NCI-H446 treated with DMSO at 0.1 percent for 48 hours (cell line): Measurements from ENCODE around the gene NPM3.
A peak's percentile ranks its signal among the peaks of the same experiment; 100 is the strongest.

Experiments used
- DNase-seq: peaks from one replicate; lab custom pipeline; 2025; lab: John Stamatoyannopoulos, UW

The NPM3 gene, protein sequence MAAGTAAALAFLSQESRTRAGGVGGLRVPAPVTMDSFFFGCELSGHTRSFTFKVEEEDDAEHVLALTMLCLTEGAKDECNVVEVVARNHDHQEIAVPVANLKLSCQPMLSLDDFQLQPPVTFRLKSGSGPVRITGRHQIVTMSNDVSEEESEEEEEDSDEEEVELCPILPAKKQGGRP

GRCh38 chr10:101782811-101783735 is at the start of gene NPM3:
NPM3 (minus strand) TSS chr10:101783446; CDS start chr10:101783390, 56 bp downstream.
- no peak for DNase-seq

DNA sequence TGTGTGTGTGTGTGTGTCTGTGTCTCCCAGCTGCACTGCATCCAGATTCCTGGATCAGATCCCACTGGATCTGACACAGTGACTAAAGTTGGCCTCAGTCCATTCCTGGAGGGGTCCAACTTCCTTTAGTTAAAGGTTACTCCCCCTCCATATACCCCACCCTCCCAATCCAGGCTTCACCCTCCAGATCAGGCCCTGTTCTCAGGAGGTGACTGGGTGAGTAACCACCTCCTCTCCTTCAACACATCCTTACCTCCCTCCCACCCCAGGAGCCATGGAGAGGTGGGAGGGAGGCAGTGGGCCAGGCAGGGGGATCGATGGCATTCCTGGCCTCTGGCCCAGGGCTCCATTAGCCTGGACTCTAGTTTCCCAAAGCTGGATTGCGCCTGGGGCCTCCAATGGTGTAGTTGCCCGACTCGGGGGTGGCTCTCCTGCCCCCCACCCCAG is 49.1 kb upstream of the NPM3 start:
- peak; percentile 1 for DNase-seq

GRCh38 chr10:101831169-101831811 is 48.0 kb upstream of the NPM3 start:
- DNase-seq, result no peak

GRCh38 chr10:101830322-101831168 is 47.3 kb upstream of the NPM3 start:
- DNase-seq, result no peak

- DNase-seq, result no peak
Observed at GRCh38 chr10:101829561-101830315, 46.5 kb upstream of the NPM3 start.

GRCh38 chr10:101828766-101829551 is 45.7 kb upstream of the NPM3 start:
- DNase-seq, result no peak

DNA sequence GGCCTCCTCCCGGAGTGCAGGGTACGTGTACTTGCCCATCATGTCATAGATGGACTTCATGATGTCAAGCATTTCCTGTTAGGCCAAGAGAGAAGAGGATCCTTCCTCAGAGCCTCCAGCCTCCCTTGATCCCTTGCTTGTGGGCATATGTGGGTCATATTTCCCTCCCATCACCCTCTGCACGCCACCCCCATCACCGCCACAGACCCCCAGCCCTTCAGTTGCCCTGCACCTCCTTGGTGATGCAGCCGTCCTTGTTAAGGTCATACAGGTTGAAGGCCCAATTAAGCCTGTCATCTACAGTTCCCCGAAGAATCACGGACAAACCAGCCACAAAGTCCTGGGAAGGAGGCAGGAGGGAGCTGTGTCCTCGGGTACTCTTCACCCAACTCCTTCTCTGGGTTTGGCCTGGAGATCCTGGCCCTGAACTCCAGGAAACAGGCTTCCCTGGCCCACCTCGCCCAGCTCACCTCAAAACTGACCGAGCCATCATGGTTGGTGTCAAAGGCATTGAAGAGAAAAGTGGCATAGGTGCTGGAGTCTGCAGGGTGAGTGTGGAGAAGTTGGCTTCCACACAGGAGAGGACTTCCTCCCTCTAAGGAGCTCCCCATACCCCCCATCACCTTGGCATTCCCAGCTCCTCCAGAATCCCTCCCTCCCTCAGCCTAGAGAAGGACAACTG is 44.8 kb upstream of the NPM3 start:
- no peak for DNase-seq

DNA sequence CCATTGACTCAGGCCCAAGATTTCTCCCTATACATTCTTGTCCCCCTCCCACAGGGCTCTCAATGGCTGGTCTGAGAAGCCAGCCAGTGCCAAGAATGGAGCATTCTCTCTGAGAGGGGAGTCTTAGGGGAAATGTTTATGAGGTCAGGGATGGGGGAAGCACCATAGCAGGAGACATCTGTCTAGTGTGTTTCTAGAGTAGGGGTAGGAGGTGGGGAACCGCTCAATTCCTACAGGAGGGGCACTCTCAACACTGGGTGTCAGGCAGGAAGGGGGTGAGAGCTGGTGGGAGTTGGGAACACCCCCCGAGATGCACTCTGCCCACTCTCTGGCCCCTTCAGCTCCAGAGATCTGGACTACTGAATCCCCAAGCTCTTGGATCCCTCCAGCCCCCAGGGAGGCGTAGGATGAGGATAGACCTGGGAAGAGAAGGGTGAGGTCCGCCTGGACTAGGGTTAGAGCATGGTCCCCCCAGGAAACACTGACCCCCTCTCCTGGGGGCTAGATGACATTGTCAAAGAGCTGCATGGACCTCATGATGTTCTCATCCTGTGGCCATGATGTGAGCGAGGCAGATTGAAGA is 43.7 kb upstream of the NPM3 start:
- no peak for DNase-seq

- no peak for DNase-seq
Observed at GRCh38 chr10:101824736-101825135, 41.5 kb upstream of the NPM3 start.

DNA sequence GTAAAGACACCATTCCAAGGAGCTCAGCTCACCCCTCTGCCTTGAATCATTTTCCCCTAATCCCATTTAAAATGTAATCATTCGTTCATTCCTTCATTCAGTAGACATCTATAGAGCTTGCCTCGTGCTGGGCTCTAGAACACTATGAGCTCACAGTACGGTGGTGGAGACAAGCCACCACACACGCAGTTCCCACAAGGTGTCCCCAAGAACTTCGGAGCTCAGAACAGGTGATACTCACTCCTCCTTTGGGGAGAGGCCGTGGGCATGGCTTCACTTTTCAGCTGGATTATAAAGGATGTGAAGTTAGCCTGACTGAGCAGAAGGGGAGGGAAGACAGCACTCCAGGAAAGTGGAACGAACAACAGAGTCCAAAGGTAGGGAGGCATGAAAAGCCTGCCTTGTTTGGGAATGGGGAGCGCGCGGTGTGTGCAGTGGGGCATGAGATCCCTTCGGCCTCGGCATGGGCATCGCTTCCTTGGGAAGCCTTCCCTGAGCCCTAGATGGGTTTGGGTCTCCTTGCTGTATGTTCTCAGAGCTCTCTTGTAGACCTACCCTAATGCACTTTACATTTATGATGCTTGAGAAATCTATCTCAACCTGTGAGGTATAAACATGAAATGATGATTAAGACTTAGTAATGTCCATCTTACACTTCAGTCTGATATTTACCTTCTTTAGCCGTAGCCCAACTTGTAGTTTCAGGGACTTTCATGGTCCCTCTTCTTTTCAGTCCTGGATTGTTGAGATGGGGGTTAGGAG is 35.8 kb upstream of the NPM3 start:
- no peak for DNase-seq

DNA sequence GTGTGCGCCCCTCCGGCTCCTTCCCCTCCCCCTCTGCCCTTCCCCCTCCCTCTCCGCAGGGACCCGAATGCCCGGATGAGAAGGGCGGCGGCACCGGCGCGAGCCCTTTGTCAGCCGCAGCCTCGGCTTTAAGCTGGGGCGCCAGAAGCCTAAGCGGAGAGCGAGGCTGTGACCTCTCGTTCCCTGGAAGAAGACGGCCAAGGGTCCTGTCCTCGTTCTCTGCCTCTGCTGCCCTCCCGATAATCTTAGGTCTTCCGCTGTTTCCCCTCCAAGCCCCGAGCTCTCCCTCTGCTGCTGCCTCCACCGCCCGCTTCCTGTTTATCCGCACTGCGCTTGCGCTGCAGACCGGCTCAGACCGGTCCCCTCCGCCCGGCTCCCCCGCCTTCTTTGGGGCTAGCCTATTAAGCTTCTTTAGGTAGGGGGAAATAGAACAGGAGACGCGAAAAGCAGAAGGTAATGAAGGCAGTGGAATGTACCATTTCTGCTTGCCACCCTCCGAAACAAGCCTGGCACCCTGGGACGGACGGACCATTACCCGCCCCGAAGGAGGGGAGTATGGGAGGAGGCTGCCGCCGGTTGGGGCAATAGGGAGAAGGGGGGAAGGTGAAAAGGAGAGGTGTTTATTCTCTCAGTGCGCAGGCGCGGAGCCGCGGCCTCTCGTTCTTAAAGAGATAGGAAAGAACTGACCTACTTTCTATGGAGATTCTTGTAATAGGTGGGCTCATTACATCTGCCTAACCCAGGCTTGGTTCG is 35.0 kb upstream of the NPM3 start, which contains the start of gene OGA:
TSS of gene OGA (minus strand) at position 326 of the 753 bp plus-strand sequence. CDS start 422 bp downstream, outside the sequence.
- DNase-seq, result peak; percentile 96

DNA sequence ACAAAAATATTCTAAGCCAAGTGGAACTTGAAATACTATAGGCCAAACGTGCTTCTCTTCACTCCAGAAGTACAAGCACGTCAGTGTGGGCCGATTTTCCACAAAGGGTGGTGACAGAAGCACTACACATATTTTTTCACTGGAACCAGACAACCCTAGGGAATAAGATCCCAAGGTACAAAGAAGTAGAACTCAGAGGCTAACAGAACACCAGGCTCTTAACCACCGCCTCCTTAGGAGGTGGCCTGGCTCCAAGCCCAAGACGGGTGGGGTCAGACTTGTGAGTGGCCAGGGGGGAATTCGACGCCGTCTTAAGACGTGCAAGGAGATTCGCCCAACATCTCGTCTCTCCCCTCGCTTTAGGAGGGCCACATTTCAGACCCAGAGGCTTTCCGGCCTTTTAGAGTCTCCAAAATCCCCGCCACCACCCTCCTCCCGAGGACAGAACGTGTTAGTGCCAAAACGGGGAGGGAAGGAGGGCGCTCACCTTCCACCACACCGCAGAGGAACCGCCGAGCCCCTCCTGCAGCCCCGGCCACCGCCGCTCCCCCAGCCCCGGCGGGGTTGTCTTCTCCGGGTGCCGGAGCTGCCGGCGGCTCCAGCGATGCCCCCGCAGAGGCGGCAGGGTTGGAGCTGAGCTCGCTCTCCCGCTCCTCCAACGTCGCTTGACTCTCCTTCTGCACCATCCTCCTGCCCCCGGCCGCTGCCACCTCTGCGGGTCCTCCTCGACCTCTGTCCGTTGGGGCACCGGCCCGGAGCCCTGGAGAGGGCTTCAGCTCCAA is 34.3 kb upstream of the NPM3 start:
- peak; percentile 4 for DNase-seq

DNA sequence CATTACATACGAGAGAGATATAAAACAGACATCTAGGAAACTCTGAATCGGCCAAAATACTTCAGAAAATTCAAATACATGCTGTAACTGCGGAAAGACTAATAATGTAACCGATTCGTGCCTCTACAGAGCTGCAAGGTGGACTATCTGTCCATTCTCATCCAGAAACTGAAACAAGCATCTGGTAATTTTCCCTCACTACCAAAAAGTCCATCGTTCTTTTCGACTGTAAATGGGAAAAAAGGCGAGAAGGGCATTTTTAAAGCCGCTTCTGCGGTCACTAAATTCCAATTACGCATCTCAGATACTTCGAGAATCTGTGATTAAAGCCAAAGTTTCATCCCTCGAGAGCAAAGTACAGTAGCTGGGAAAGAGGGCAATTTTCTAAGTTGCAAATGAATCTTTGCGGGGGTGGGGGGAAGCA is 33.7 kb upstream of the NPM3 start:
- no peak for DNase-seq

DNA sequence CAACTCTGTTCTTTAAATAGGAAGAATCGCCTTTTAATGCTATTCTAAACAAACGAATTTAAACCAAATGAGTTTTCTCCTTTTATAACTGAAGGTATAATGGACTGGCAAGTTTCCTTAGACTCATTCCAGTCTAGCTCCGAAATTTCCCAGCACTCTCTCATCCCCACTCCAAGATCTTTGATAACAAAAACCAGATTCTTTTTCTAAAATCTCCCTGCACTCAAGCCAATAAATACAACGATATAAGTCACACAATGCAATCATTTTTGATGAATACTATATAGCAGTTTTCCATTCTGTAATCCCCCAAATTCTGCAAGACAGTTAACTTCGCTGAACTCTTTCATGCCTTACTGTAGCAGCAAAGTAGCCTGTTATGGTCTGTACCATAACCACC is 33.1 kb upstream of the NPM3 start:
- DNase-seq, result no peak

- no peak for DNase-seq
Observed at GRCh38 chr10:101814466-101815071, 31.3 kb upstream of the NPM3 start.

DNA sequence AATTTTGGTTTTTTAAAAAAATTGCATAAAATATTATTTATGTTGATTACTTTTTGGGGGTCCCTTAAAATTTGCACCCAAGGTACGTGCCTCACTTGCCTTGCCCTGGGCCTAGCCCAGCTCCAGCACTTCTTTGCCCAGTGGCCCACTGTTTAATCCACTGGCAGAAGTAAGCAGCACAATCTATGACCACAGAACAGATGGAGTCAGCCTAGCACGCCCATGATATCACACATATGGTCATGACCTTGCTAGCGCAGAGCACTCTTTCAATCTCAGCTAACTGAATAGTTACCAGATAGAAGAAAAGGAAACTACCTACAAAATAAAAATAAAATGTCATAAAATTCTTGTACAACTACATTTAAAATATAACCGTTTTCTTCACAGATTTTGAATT is 29.4 kb upstream of the NPM3 start:
- DNase-seq, result no peak
